Right lung (tissue), 5 donors: ENCODE data around the gene FTCD. TPM values are rescaled to one million over a fixed set of nuclear protein-coding genes. Genes with fewer than 3 reads are reported as not detected.
A peak's percentile ranks its signal among the peaks of the same experiment; 100 is the strongest.
"Not testable (repeated sequence)": the region's sequence is repeated elsewhere in the genome, so short reads cannot be mapped to it uniquely, and the experiment has no call there.

Experiments used
- DNase-seq, 2 donors: peaks; one replicate each; pipeline ENCODE4 v3.0.0-alpha.2; 2013
- polyA plus RNA-seq, 5 donors: library from polyadenylated mRNA; unstranded; fragments of 120-200 nt; gene quantifications; one replicate each; pipeline versions ENCODE4 v1.2.1 to v1.2.3, GENCODE V29; 2013; ENCODE audit warnings: inconsistent platforms in 1 of 5, low replicate concordance in 1 of 5; ENCODE audit not compliant: insufficient read length in 5 of 5, insufficient read depth in 1 of 5

The FTCD gene
- polyA plus RNA-seq, 5 donors: 1.2 to 2.4 (median 1.8) TPM

GRCh38 chr21:46113497-46114176 lies 41.7 kb downstream of the FTCD start:
- DNase-seq: no peak

GRCh38 chr21:46112725-46113215 lies 42.6 kb downstream of the FTCD start:
- no peak for DNase-seq

- DNase-seq: no peak
Observed at GRCh38 chr21:46111857-46112724, 43.3 kb downstream of the FTCD start.

GRCh38 chr21:46111193-46111571 lies 44.2 kb downstream of the FTCD start:
- DNase-seq: no peak

GRCh38 chr21:46110499-46111192 lies 44.7 kb downstream of the FTCD start:
- no peak for DNase-seq

GRCh38 chr21:46109313-46110221 lies 45.8 kb downstream of the FTCD start:
- DNase-seq: no peak

GRCh38 chr21:46108827-46109312 lies 46.5 kb downstream of the FTCD start:
- DNase-seq: no peak

- not testable (repeated sequence) for DNase-seq
Observed at GRCh38 chr21:46107376-46107775, 48.0 kb downstream of the FTCD start.

GRCh38 chr21:46104104-46104503 lies 51.3 kb downstream of the FTCD start:
- no peak for DNase-seq

- no peak for DNase-seq
Observed at GRCh38 chr21:46100906-46101305, 54.5 kb downstream of the FTCD start.

- DNase-seq: no peak
Observed at GRCh38 chr21:46100426-46100825, 55.0 kb downstream of the FTCD start.

GRCh38 chr21:46100020-46100419 lies 55.4 kb downstream of the FTCD start:
- no peak for DNase-seq

GRCh38 chr21:46099476-46099875 lies 55.9 kb downstream of the FTCD start:
- no peak for DNase-seq

- DNase-seq: no peak
Observed at GRCh38 chr21:46098303-46099141, 56.9 kb downstream of the FTCD start.

- peak; percentile 66 to 71 for DNase-seq
Observed at GRCh38 chr21:46097336-46098293, 57.8 kb downstream of the FTCD start, which contains the start of gene COL6A2. Gene COL6A2 (plus strand): TSS chr21:46098112.

GRCh38 chr21:46096596-46097335 lies 58.6 kb downstream of the FTCD start:
- DNase-seq: no peak

GRCh38 chr21:46095814-46096595 lies 59.4 kb downstream of the FTCD start:
- no peak for DNase-seq
